Uterus (tissue), 2 donors: Measurements from ENCODE around the gene RNF167.

Source experiments
- POLR2A ChIP-seq, 2 donors: fragments of 450-650 bp; IDR thresholded peaks; one replicate each; pipeline ENCODE4 v1.6.1; 2016; ENCODE audit warnings: antibody characterized with exemption in 2 of 2, mild to moderate bottlenecking in 1 of 2, moderate library complexity in 1 of 2
- TF ChIP-seq, protein P1 (sequence below), 4 experiments: fragments of 200-600 bp in 2 of 4; fragments of 450-650 bp in 2 of 4; sonication (generic) in 2 of 4; IDR thresholded peaks; one replicate each; pipeline ENCODE4 v1.5.1; 2016 to 2019; ENCODE audit warnings: antibody characterized with exemption in 4 of 4, mild to moderate bottlenecking in 2 of 4, moderate library complexity in 1 of 4

DNA sequence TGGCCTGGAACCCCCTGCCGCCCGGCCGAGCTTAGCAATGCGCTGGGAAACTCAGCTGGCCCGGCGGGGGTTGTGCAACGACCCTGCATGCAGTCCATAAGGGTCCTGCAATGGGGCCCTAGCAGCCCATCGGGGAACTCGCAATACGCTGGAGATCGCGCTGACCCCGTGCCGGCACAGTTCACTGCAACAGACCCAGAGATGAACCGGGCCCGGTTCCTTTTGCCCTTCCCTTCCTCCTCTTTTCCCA, 597 bp upstream of the RNF167 start:
- TF ChIP-seq, protein P1, sequence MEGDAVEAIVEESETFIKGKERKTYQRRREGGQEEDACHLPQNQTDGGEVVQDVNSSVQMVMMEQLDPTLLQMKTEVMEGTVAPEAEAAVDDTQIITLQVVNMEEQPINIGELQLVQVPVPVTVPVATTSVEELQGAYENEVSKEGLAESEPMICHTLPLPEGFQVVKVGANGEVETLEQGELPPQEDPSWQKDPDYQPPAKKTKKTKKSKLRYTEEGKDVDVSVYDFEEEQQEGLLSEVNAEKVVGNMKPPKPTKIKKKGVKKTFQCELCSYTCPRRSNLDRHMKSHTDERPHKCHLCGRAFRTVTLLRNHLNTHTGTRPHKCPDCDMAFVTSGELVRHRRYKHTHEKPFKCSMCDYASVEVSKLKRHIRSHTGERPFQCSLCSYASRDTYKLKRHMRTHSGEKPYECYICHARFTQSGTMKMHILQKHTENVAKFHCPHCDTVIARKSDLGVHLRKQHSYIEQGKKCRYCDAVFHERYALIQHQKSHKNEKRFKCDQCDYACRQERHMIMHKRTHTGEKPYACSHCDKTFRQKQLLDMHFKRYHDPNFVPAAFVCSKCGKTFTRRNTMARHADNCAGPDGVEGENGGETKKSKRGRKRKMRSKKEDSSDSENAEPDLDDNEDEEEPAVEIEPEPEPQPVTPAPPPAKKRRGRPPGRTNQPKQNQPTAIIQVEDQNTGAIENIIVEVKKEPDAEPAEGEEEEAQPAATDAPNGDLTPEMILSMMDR (IDR thresholded peaks at IDR 0.05): no peak
- no peak for TF ChIP-seq POLR2A (IDR thresholded peaks at IDR 0.05)
